Measurements from ENCODE around the gene HNRNPD.

- TF ChIP-seq CTCF (IDR thresholded peaks at IDR 0.05): no peak
- no peak for TF ChIP-seq POLR2A (IDR thresholded peaks at IDR 0.05)
Measured at GRCh38 chr4:82419451-82419850, 45.7 kb upstream of the HNRNPD start.
